Progenitor cell of endocrine pancreas (in vitro differentiated cells): ENCODE results near the gene SOX2. TPM values are rescaled to one million over a fixed set of nuclear protein-coding genes. Genes with fewer than 3 reads are reported as not detected.

Source experiments
- DNase-seq: peaks from one replicate; pipeline ENCODE4 v3.0.0; 2021; ENCODE audit warnings: low spot score; ENCODE audit not compliant: unreplicated experiment
- H3K27ac Mint-ChIP-seq: 2 replicates; pipeline ENCODE4 v1.8.0; 2021; ENCODE audit warnings: mild to moderate bottlenecking, moderate library complexity, mixed read lengths
- H3K27me3 Mint-ChIP-seq: 2 replicates; pipeline ENCODE4 v1.8.0; 2021; ENCODE audit warnings: mixed read lengths
- H3K36me3 Mint-ChIP-seq: 2 replicates; pipeline ENCODE4 v1.8.0; 2022; ENCODE audit warnings: mixed read lengths; ENCODE audit not compliant: insufficient read depth
- H3K4me1 Mint-ChIP-seq: 2 replicates; pipeline ENCODE4 v1.8.0; 2021; ENCODE audit warnings: low read depth, mixed read lengths
- H3K4me3 Mint-ChIP-seq: 2 replicates; pipeline ENCODE4 v1.8.0; 2021; ENCODE audit warnings: low read depth, mild to moderate bottlenecking, moderate library complexity, mixed read lengths
- H3K9me3 Mint-ChIP-seq: 2 replicates; pipeline ENCODE4 v1.8.0; 2021; ENCODE audit warnings: low read depth, mixed read lengths
- CTCF ChIP-seq: fragments of 200-600 bp; sonication (generic); IDR thresholded peaks from one replicate; pipeline ENCODE4 v1.5.0; 2021; ENCODE audit warnings: antibody characterized with exemption, mild to moderate bottlenecking; ENCODE audit not compliant: unreplicated experiment
- total RNA-seq: library from RNA; stranded (reverse); gene quantifications from 2 replicates; pipeline ENCODE4 v1.2.1, GENCODE V29; 2021

SOX2 gene
- total RNA-seq, 1 donor from 2014 or later = 72.0 TPM

GRCh38 chr3:181713280-181713647, 1.5 kb downstream of the SOX2 start:
- Mint-ChIP-seq H3K27me3 (peaks cover 44% of the 10 kb centered on the region), H3K4me3 (peak overlapping the region; percentile 93), H3K27ac (peak overlapping the region; percentile 83), H3K36me3 (peaks cover 9% of the 10 kb centered on the region), H3K9me3 (no peaks in the 10 kb centered on the region), H3K4me1 (peaks cover 23% of the 10 kb centered on the region)
- no peak for DNase-seq
- no peak for TF ChIP-seq CTCF

GRCh38 chr3:181713676-181714612, 2.2 kb downstream of the SOX2 start:
- no peaks in the 10 kb centered on the region for H3K9me3 Mint-ChIP-seq
- peaks cover 25% of the 10 kb centered on the region for H3K4me1 Mint-ChIP-seq
- H3K27ac Mint-ChIP-seq = peak overlapping the region; percentile 83
- H3K27me3 Mint-ChIP-seq = peaks cover 46% of the 10 kb centered on the region
- H3K36me3 Mint-ChIP-seq = peaks cover 11% of the 10 kb centered on the region
- TF ChIP-seq CTCF = no peak
- peak overlapping the region; percentile 93 for H3K4me3 Mint-ChIP-seq
- no peak for DNase-seq

- H3K4me3 Mint-ChIP-seq = peak overlapping the region; percentile 93
- H3K4me1 Mint-ChIP-seq = peaks cover 18% of the 10 kb centered on the region
- no peaks in the 10 kb centered on the region for H3K9me3 Mint-ChIP-seq
- no peak for DNase-seq
- peaks cover 11% of the 10 kb centered on the region for H3K36me3 Mint-ChIP-seq
- TF ChIP-seq CTCF = no peak
- peak overlapping the region; percentile 83 for H3K27ac Mint-ChIP-seq
- peaks cover 58% of the 10 kb centered on the region for H3K27me3 Mint-ChIP-seq
These were observed 4.0 kb downstream of the SOX2 start for GRCh38 chr3:181715571-181716340.

GRCh38 chr3:181716966-181717365, 5.2 kb downstream of the SOX2 start:
- no peaks in the 10 kb centered on the region for H3K9me3 Mint-ChIP-seq
- TF ChIP-seq CTCF = no peak
- peaks cover 70% of the 10 kb centered on the region for H3K27me3 Mint-ChIP-seq
- peaks cover 27% of the 10 kb centered on the region for H3K4me1 Mint-ChIP-seq
- no peak for DNase-seq
- peak overlapping the region; percentile 46 for H3K4me3 Mint-ChIP-seq
- no peak overlapping the region for H3K27ac Mint-ChIP-seq
- peaks cover 11% of the 10 kb centered on the region for H3K36me3 Mint-ChIP-seq

GRCh38 chr3:181717549-181718171, 5.9 kb downstream of the SOX2 start:
- Mint-ChIP-seq H3K36me3 (peaks cover 11% of the 10 kb centered on the region), H3K9me3 (no peaks in the 10 kb centered on the region), H3K27ac (no peak overlapping the region), H3K4me1 (peaks cover 28% of the 10 kb centered on the region), H3K4me3 (peak overlapping the region; percentile 46), H3K27me3 (peaks cover 77% of the 10 kb centered on the region)
- no peak for DNase-seq
- TF ChIP-seq CTCF = no peak
